Activated naive CD8-positive, alpha-beta T cell treated with anti-CD3 and anti-CD28 coated beads for 36 hours (primary cell): Measurements from ENCODE around the gene AXIN2. TPM values are rescaled to one million over a fixed set of nuclear protein-coding genes. Genes with fewer than 3 reads are reported as not detected.

Source experiments
- DNase-seq: peaks from one replicate; pipeline ENCODE4 v3.0.0; 2021
- H3K27ac Mint-ChIP-seq: one replicate; pipeline ENCODE4 v1.8.0; 2022; ENCODE audit warnings: mild to moderate bottlenecking, moderate library complexity, mixed read lengths
- H3K27me3 Mint-ChIP-seq: one replicate; pipeline ENCODE4 v1.8.0; 2022; ENCODE audit warnings: mild to moderate bottlenecking, mixed read lengths
- H3K36me3 Mint-ChIP-seq: one replicate; pipeline ENCODE4 v1.8.0; 2021; ENCODE audit warnings: mild to moderate bottlenecking, mixed read lengths
- H3K4me1 Mint-ChIP-seq: one replicate; pipeline ENCODE4 v1.8.0; 2021; ENCODE audit warnings: mixed read lengths
- H3K4me3 Mint-ChIP-seq: one replicate; pipeline ENCODE4 v1.8.0; 2022; ENCODE audit warnings: mild to moderate bottlenecking, moderate library complexity, mixed read lengths
- H3K9me3 Mint-ChIP-seq: one replicate; pipeline ENCODE4 v1.8.0; 2022; ENCODE audit warnings: mixed read lengths
- total RNA-seq, 2 experiments: library from RNA; stranded (reverse); gene quantifications; one replicate each; pipeline ENCODE4 v1.2.3, GENCODE V29; 2021

The AXIN2 gene
- total RNA-seq, 2 experiments from 2014 or later = 1.5 to 1.6 TPM

DNA sequence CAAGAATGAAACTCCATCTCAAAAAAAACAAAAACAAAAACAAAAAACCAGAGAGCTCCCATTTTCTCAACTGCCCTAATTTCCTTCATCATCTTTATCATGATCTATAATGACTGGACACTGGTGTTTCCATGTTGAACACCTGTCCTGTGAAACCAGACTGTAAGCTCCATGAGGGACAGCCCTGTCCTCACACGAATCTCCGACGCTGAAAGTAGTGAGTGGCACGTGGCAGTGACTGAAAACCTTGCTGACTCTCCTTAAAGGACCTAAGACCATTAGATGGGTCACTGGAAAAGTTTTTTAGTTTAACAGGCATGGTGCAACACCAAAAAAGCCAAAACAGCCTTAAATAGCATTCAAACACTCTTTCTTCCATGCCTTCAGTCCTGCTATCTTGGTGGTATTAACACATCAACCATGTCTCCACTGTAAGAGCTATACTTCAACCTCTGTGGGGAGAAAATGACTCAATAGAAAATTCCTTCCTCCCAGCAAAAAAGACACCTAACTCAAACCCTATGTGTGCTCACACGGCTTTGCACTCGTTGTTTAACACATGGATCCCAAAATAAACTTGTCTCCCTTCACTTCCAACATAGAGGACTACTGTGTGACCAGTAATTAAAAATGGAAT, 8.3 kb downstream of the AXIN2 start:
- H3K27ac Mint-ChIP-seq = no peak overlapping the region
- no peak overlapping the region for H3K4me3 Mint-ChIP-seq

GRCh38 chr17:65552214-65552613, 9.2 kb downstream of the AXIN2 start:
- peaks cover 12% of the 10 kb centered on the region for H3K36me3 Mint-ChIP-seq
- H3K9me3 Mint-ChIP-seq = no peaks in the 10 kb centered on the region
- H3K27ac Mint-ChIP-seq = no peak overlapping the region
- DNase-seq = no peak
- no peaks in the 10 kb centered on the region for H3K27me3 Mint-ChIP-seq
- H3K4me3 Mint-ChIP-seq = no peak overlapping the region
- peaks cover 34% of the 10 kb centered on the region for H3K4me1 Mint-ChIP-seq

More for the DNA sequence above, 8.3 kb downstream of the AXIN2 start:
- peaks cover 9% of the 10 kb centered on the region for H3K36me3 Mint-ChIP-seq
- no peaks in the 10 kb centered on the region for H3K27me3 Mint-ChIP-seq
- no peaks in the 10 kb centered on the region for H3K9me3 Mint-ChIP-seq
- H3K4me1 Mint-ChIP-seq = peaks cover 28% of the 10 kb centered on the region
- DNase-seq = no peak

DNA sequence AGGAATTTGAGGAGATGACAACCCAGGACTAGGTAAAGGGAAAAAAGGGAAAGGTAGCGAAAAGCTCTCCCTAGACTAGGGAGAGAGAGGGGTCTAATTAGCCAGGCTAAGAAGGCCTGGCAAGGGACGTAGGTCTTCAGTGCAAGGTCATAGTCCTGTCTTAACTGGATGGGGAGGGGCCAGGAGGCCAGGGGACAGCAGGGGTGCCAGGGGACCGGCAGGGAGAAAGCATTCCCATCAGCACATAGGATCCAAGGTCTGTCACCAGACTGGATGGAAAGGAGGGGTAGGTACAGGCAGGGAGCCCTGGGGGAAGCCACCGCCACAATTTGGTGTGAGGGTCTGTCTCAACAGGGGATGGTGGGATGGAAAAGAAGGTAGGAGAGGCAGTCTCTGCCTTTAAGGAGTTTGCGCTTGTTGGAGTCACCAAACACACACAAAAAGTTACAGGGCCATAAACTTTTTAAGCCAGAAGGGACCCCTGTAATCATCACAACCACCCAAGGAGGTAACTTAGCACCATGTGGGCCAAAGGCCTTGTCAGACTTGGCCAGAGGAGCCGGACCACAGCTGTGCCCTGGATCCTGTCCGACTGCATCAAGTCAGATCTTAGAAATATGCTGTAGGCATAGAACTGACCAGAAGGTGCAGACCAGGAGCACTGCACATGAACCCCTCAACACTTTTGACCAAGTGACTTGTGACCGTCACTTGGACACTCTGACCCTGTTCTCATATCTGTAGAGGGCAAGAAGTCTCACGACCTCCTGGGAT, 10.0 kb downstream of the AXIN2 start:
- Mint-ChIP-seq H3K27ac (no peak overlapping the region), H3K36me3 (peaks cover 12% of the 10 kb centered on the region), H3K9me3 (no peaks in the 10 kb centered on the region), H3K4me3 (no peak overlapping the region), H3K4me1 (peaks cover 38% of the 10 kb centered on the region), H3K27me3 (no peaks in the 10 kb centered on the region)
- no peak for DNase-seq

DNA sequence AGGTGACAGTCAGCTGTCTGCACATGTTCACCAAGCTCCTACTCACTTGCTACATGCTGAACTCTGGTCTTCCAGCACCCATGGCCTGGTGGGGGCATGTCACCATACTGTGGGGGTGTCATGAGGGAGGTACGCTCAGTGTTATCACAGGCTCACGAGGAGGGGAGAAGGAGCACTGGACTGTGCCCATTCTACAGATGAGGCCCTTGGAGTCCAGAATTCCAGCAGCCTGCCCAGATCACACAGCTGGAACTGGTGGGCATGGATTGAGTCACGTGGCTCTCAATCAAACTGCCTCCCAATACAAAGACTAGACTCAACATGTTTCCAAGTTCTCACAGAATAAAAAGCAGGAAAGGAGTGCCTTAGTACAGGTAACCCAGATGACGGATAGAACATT, 10.7 kb downstream of the AXIN2 start:
- peaks cover 38% of the 10 kb centered on the region for H3K4me1 Mint-ChIP-seq
- H3K36me3 Mint-ChIP-seq = peaks cover 15% of the 10 kb centered on the region
- no peak overlapping the region for H3K4me3 Mint-ChIP-seq

GRCh38 chr17:65550075-65550662, 11.3 kb downstream of the AXIN2 start:
- H3K9me3 Mint-ChIP-seq = no peaks in the 10 kb centered on the region
- H3K4me1 Mint-ChIP-seq = peaks cover 38% of the 10 kb centered on the region
- H3K27ac Mint-ChIP-seq = no peak overlapping the region
- no peak for DNase-seq
- H3K27me3 Mint-ChIP-seq = no peaks in the 10 kb centered on the region
- H3K4me3 Mint-ChIP-seq = no peak overlapping the region
- peaks cover 15% of the 10 kb centered on the region for H3K36me3 Mint-ChIP-seq

More for the DNA sequence above, 10.7 kb downstream of the AXIN2 start:
- Mint-ChIP-seq H3K27ac (no peak overlapping the region), H3K9me3 (no peaks in the 10 kb centered on the region), H3K27me3 (no peaks in the 10 kb centered on the region)
- DNase-seq = no peak

GRCh38 chr17:65548269-65548969, 13.0 kb downstream of the AXIN2 start:
- H3K27me3 Mint-ChIP-seq = no peaks in the 10 kb centered on the region
- no peak overlapping the region for H3K4me3 Mint-ChIP-seq
- H3K4me1 Mint-ChIP-seq = peaks cover 30% of the 10 kb centered on the region
- H3K27ac Mint-ChIP-seq = no peak overlapping the region
- no peak for DNase-seq
- no peaks in the 10 kb centered on the region for H3K9me3 Mint-ChIP-seq
- H3K36me3 Mint-ChIP-seq = peaks cover 17% of the 10 kb centered on the region

- Mint-ChIP-seq H3K9me3 (no peaks in the 10 kb centered on the region), H3K27ac (no peak overlapping the region), H3K4me3 (no peak overlapping the region), H3K27me3 (no peaks in the 10 kb centered on the region), H3K4me1 (peaks cover 22% of the 10 kb centered on the region), H3K36me3 (peaks cover 15% of the 10 kb centered on the region)
- DNase-seq = no peak
Measured at GRCh38 chr17:65547253-65547670, 14.2 kb downstream of the AXIN2 start.

GRCh38 chr17:65546579-65546978, 14.9 kb downstream of the AXIN2 start:
- Mint-ChIP-seq H3K9me3 (no peaks in the 10 kb centered on the region), H3K27me3 (no peaks in the 10 kb centered on the region), H3K4me3 (no peak overlapping the region), H3K36me3 (peaks cover 15% of the 10 kb centered on the region), H3K27ac (no peak overlapping the region), H3K4me1 (peaks cover 18% of the 10 kb centered on the region)
- no peak for DNase-seq

GRCh38 chr17:65545705-65546523, 15.5 kb downstream of the AXIN2 start:
- Mint-ChIP-seq H3K9me3 (no peaks in the 10 kb centered on the region), H3K4me3 (no peak overlapping the region), H3K27me3 (no peaks in the 10 kb centered on the region), H3K4me1 (peaks cover 16% of the 10 kb centered on the region), H3K36me3 (peaks cover 15% of the 10 kb centered on the region), H3K27ac (no peak overlapping the region)
- no peak for DNase-seq

- H3K27ac Mint-ChIP-seq = no peak overlapping the region
Measured at GRCh38 chr17:65544672-65545071, 16.8 kb downstream of the AXIN2 start.

GRCh38 chr17:65542610-65543009, 18.8 kb downstream of the AXIN2 start:
- H3K9me3 Mint-ChIP-seq = no peaks in the 10 kb centered on the region
- peaks cover 24% of the 10 kb centered on the region for H3K4me1 Mint-ChIP-seq
- H3K4me3 Mint-ChIP-seq = no peak overlapping the region
- DNase-seq = no peak
- peaks cover 7% of the 10 kb centered on the region for H3K36me3 Mint-ChIP-seq
- no peaks in the 10 kb centered on the region for H3K27me3 Mint-ChIP-seq
- H3K27ac Mint-ChIP-seq = no peak overlapping the region

More at GRCh38 chr17:65544672-65545071, 16.8 kb downstream of the AXIN2 start:
- Mint-ChIP-seq H3K36me3 (peaks cover 14% of the 10 kb centered on the region), H3K27me3 (no peaks in the 10 kb centered on the region), H3K4me3 (no peak overlapping the region), H3K9me3 (no peaks in the 10 kb centered on the region), H3K4me1 (peaks cover 14% of the 10 kb centered on the region)
- no peak for DNase-seq

GRCh38 chr17:65542067-65542466, 19.4 kb downstream of the AXIN2 start:
- no peak overlapping the region for H3K27ac Mint-ChIP-seq
- H3K27me3 Mint-ChIP-seq = no peaks in the 10 kb centered on the region
- peaks cover 5% of the 10 kb centered on the region for H3K36me3 Mint-ChIP-seq
- no peak overlapping the region for H3K4me3 Mint-ChIP-seq
- peaks cover 19% of the 10 kb centered on the region for H3K4me1 Mint-ChIP-seq
- no peak for DNase-seq
- no peaks in the 10 kb centered on the region for H3K9me3 Mint-ChIP-seq

DNA sequence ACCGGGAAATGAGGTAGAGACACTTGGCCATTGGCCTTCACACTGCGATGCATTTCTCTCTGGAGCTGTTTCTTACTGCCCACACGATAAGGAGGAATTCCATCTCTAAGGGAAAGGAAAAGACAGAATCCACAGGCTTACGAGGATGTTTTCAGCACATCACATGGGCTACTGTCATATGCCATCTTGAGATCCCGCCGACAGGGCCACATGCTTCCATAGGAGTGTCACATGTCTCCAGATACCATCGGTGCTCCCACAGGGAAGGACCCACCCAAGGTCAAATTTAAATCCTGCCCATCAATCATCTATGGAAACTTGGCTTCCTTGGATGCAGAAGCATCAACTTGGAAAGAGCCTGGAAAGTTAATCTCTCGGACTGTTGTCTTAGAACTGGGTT, 20.0 kb downstream of the AXIN2 start:
- DNase-seq = no peak
- no peak overlapping the region for H3K27ac Mint-ChIP-seq

DNA sequence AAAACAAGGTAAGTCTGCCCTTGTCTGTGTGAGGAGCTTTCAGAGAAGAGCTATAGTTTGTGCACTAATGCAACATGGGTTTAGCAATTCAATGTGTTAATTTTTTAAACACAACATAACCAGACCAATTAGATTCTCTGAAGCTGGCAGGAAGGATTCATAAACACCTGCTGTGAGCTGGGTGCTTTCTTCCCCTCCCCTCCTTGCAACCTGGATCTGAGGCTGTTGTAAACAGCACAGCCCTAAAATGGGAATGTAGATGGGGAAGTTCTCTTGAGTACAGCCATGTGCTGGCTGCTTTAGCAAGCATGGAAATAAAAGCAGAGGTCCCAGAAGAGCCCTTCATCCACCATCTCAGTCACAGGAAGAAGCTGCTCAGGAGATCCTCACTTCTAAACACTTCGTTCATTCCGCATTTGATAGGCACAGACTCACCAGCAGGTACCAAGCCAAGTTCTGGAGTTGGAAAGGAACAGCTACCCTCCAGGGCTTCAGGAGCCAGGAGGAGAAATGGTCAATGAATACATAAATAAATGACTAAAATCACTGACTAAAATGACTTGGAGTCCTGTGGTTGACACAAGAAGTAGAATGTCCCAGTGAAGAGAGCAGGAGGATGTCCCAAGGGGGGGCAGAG, 21.7 kb downstream of the AXIN2 start:
- DNase-seq = no peak
- no peak overlapping the region for H3K27ac Mint-ChIP-seq
- no peaks in the 10 kb centered on the region for H3K9me3 Mint-ChIP-seq
- H3K36me3 Mint-ChIP-seq = peaks cover 2% of the 10 kb centered on the region
- H3K27me3 Mint-ChIP-seq = no peaks in the 10 kb centered on the region
- peaks cover 15% of the 10 kb centered on the region for H3K4me1 Mint-ChIP-seq
- no peak overlapping the region for H3K4me3 Mint-ChIP-seq

More for the DNA sequence above, 20.0 kb downstream of the AXIN2 start:
- peaks cover 15% of the 10 kb centered on the region for H3K4me1 Mint-ChIP-seq
- no peak overlapping the region for H3K4me3 Mint-ChIP-seq
- H3K9me3 Mint-ChIP-seq = no peaks in the 10 kb centered on the region
- H3K36me3 Mint-ChIP-seq = peaks cover 5% of the 10 kb centered on the region
- no peaks in the 10 kb centered on the region for H3K27me3 Mint-ChIP-seq
